Heart left ventricle (tissue), 16 donors: Measurements from ENCODE around the gene PRKN. TPM values are rescaled to one million over a fixed set of nuclear protein-coding genes. Genes with fewer than 3 reads are reported as not detected.

Experiments
- ATAC-seq, 4 donors: fragments of 200-7000 bp; cut with Tn5 transposase; one replicate each; pipeline ENCODE4 v1.9.1; 2020 to 2022; ENCODE audit warnings: moderate library complexity in 4 of 4, mild to moderate bottlenecking in 3 of 4, moderate number of reproducible peaks in 1 of 4
- DNase-seq, 5 donors: peaks; one replicate each; pipeline ENCODE4 v3.0.0-alpha.2; 2020
- H3K27ac ChIP-seq, 12 donors: fragments of 200-600 bp; sonication (generic) in 4 of 12; one replicate each; pipeline versions ENCODE4 v1.5.0 to v1.8.0; 2016 to 2022; ENCODE audit warnings: mild to moderate bottlenecking in 2 of 12
- H3K27me3 ChIP-seq, 9 donors: fragments of 200-600 bp; sonication (generic) in 2 of 9; one replicate each; pipeline versions ENCODE4 v1.5.1 to v1.8.0; 2016 to 2022; ENCODE audit warnings: mild to moderate bottlenecking in 3 of 9
- H3K36me3 ChIP-seq, 9 donors: fragments of 200-600 bp; sonication (generic) in 2 of 9; one replicate each; pipeline versions ENCODE4 v1.5.0 to v1.8.0; 2018 to 2022; ENCODE audit warnings: mild to moderate bottlenecking in 2 of 9
- H3K4me1 ChIP-seq, 12 donors: fragments of 200-600 bp; sonication (generic) in 4 of 12; one replicate each; pipeline versions ENCODE4 v1.5.0 to v1.8.0; 2016 to 2022; ENCODE audit warnings: mild to moderate bottlenecking in 3 of 12
- H3K4me3 ChIP-seq, 12 donors: fragments of 200-600 bp; sonication (generic) in 4 of 12; one replicate each; pipeline versions ENCODE4 v1.5.0 to v1.8.0; 2017 to 2022; ENCODE audit warnings: mild to moderate bottlenecking in 9 of 12, moderate library complexity in 4 of 12
- H3K9me3 ChIP-seq, 12 donors: fragments of 200-600 bp; sonication (generic) in 4 of 12; one replicate each; pipeline versions ENCODE4 v1.5.0 to v1.8.0; 2016 to 2022; ENCODE audit warnings: mild to moderate bottlenecking in 1 of 12
- POLR2A ChIP-seq, 2 donors: fragments of 450-650 bp; IDR thresholded peaks; one replicate each; pipeline ENCODE4 v1.6.1; 2017; ENCODE audit warnings: antibody characterized with exemption in 2 of 2, mild to moderate bottlenecking in 2 of 2, moderate library complexity in 2 of 2
- WGBS, 4 donors: extraction: QIAGEN DNeasy Blood & Tissue Kit in 2 of 4; methylation state at CpG; one replicate each; pipeline versions ENCODE4 v1.1.5 to v1.1.7; 2013 to 2018; 5-methylcytosine and 5-hydroxymethylcytosine counted together
- intact Hi-C, 10 donors: fragments of 100-400 bp; cut with DNase I; formaldehyde crosslinking; loops; one replicate each; pipeline versions ENCODE4 v1.11.1 to v1.14.2; 2022
- polyA plus RNA-seq, 2 donors: library from polyadenylated mRNA; stranded (reverse); fragments of 200-250 nt; gene quantifications; one replicate each; pipeline ENCODE4 v1.2.3, GENCODE V29; 2013
- total RNA-seq, 9 donors: library from RNA; depleted of rRNA in 2 of 9; stranded (reverse); fragments of >200 nt in 2 of 9; fragmentation: NEBNext Ultra II Directional in 3 of 9; extraction: Animal tissue kit (Norgen Biotek cat#: 25700) in 3 of 9; gene quantifications; one replicate each; pipeline versions ENCODE4 v1.1.0 to v1.2.4, GENCODE V29; 2016 to 2023
- TF ChIP-seq, protein P1 (sequence below), 12 donors: fragments of 200-600 bp; sonication (generic) in 4 of 12; IDR thresholded peaks; one replicate each; pipeline versions ENCODE4 v1.5.0 to v1.8.0; 2018 to 2022; ENCODE audit warnings: antibody characterized with exemption in 12 of 12, mild to moderate bottlenecking in 5 of 12
- donor health status: ischemic (EF 13 %, LVEDD 7.1; RV severe dilation, severe dysfunction).
- donor health status: healthy with polysubstance abuse.
- donor health status: DM: no; HTN: yes; CAD: no.
- donor health status: DM: no; HTN: no; CAD: no.
- donor health status: ischemic (EF 25% LVEDD 6.9; RV normal size, moderate dysfunction).
- donor health status: ischemic (EF 25% LVEDD 5.7; RV mildly dilated, moderate dysfunction).
- donor health status: healthy.
- donor health status: DM: yes; HTN: yes; CAD: no.
- donor health status: ischemic (EF 35%, LVEDD 5.7; RV mildly dilated, moderate dysfunction).
- donor health status: nonischemic (EF 11% LVEDD 7.7; RV severe dilation, severe dysfunction).
- donor health status: DM: yes; HTN: yes; CAD: no.
- donor health status: PGD.
- donor health status: ischemic (EF 29% LVEDD 5.4; RV normal size, mild dysfunction).
- donor health status: nonischemic (EF 23%, LVEDD 6.1; RV moderate dilation, normal function).

Gene PRKN
- total and polyA plus RNA-seq, 11 donors, result 3.4 to 32.5 (median 21.2) TPM

DNA sequence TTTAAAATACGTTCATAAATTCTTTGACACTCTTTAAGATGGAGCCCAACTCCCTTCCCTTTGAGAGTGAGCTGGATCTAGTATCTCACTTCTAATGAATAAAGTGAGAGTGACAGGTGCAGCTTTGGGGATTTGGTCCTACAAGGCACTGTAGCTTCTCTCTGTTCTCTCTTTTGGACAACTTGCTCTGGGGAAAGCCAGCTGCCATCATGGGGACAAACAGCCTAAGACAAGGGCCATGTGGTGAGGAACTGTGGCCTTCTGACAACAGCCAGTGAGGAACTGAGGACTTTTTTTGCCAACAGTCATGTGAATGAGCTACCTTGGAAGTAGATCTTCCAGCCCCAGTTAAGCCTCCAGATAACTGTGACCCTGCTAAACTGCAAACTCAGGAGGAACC, 1180.9 kb downstream of the PRKN start:
- no peak overlapping the region for H3K27ac ChIP-seq
- ATAC-seq, result no peak

GRCh38 chr6:161545741-161546140, 1181.8 kb downstream of the PRKN start:
- TF ChIP-seq POLR2A (IDR thresholded peaks at IDR 0.05), result no peak
- TF ChIP-seq, protein P1, sequence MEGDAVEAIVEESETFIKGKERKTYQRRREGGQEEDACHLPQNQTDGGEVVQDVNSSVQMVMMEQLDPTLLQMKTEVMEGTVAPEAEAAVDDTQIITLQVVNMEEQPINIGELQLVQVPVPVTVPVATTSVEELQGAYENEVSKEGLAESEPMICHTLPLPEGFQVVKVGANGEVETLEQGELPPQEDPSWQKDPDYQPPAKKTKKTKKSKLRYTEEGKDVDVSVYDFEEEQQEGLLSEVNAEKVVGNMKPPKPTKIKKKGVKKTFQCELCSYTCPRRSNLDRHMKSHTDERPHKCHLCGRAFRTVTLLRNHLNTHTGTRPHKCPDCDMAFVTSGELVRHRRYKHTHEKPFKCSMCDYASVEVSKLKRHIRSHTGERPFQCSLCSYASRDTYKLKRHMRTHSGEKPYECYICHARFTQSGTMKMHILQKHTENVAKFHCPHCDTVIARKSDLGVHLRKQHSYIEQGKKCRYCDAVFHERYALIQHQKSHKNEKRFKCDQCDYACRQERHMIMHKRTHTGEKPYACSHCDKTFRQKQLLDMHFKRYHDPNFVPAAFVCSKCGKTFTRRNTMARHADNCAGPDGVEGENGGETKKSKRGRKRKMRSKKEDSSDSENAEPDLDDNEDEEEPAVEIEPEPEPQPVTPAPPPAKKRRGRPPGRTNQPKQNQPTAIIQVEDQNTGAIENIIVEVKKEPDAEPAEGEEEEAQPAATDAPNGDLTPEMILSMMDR (IDR thresholded peaks at IDR 0.05), result no peak
- intact Hi-C loops, result loop anchor here in 1 of 10 donors (2.0 kb wide), 1 partner anchor 75 kb away; no protein-coding TSS in a partner anchor
- H3K36me3 ChIP-seq, result no peaks in the 10 kb centered on the region
- H3K4me3 ChIP-seq, result no peak overlapping the region
- DNase-seq, result no peak
- no peaks in the 10 kb centered on the region for H3K9me3 ChIP-seq
- ATAC-seq, result no peak
- no peak overlapping the region for H3K27ac ChIP-seq
- 34 to 60% (median 57%) methylated on average over 2 of the region's 2 CpGs for WGBS, 4 donors
- H3K4me1 ChIP-seq, result peaks cover 0 to 10% (median 0%) of the 10 kb centered on the region in 12 donors
- H3K27me3 ChIP-seq, result no peaks in the 10 kb centered on the region

More for the DNA sequence above, 1180.9 kb downstream of the PRKN start:
- TF ChIP-seq, protein P1 (IDR thresholded peaks at IDR 0.05), result no peak
- no peak for TF ChIP-seq POLR2A (IDR thresholded peaks at IDR 0.05)
- no peak overlapping the region for H3K4me3 ChIP-seq
- no peaks in the 10 kb centered on the region for H3K27me3 ChIP-seq
- DNase-seq, result no peak
- 90 to 97% (median 91%) methylated on average over 1 of the region's 1 CpG for WGBS, 4 donors
- no peaks in the 10 kb centered on the region for H3K9me3 ChIP-seq
- intact Hi-C loops, result no loop called here
- no peaks in the 10 kb centered on the region for H3K36me3 ChIP-seq
- H3K4me1 ChIP-seq, result peaks cover 0 to 10% (median 0%) of the 10 kb centered on the region in 12 donors

- intact Hi-C loops, result loop anchor here in 1 of 10 donors (2.0 kb wide), 1 partner anchor 74 kb away; no protein-coding TSS in a partner anchor
- Histone ChIP-seq H3K4me1 (peaks cover 0 to 10% (median 0%) of the 10 kb centered on the region in 12 donors), H3K4me3 (no peak overlapping the region), H3K36me3 (no peaks in the 10 kb centered on the region), H3K9me3 (no peaks in the 10 kb centered on the region), H3K27me3 (no peaks in the 10 kb centered on the region), H3K27ac (no peak overlapping the region)
- WGBS, 4 donors, result 88 to 92% (median 90%) methylated on average over 10 of the region's 10 CpGs
- DNase-seq (no peak), ATAC-seq (no peak)
- TF ChIP-seq, protein P1 (IDR thresholded peaks at IDR 0.05), result no peak
- TF ChIP-seq POLR2A (IDR thresholded peaks at IDR 0.05), result no peak
Observed at GRCh38 chr6:161544801-161545480, 1182.6 kb downstream of the PRKN start.

- 77 to 89% (median 83%) methylated on average over 4 of the region's 4 CpGs for WGBS, 4 donors
- intact Hi-C loops, result loop anchor here in 1 of 10 donors (2.0 kb wide), 1 partner anchor 73 kb away; no protein-coding TSS in a partner anchor
Observed at GRCh38 chr6:161543684-161544309, 1183.8 kb downstream of the PRKN start.

More at GRCh38 chr6:161543684-161544309, 1183.8 kb downstream of the PRKN start:
- peaks cover 0 to 10% (median 0%) of the 10 kb centered on the region in 12 donors for H3K4me1 ChIP-seq
- TF ChIP-seq, protein P1 (IDR thresholded peaks at IDR 0.05), result no peak
- no peak for TF ChIP-seq POLR2A (IDR thresholded peaks at IDR 0.05)
- ATAC-seq (no peak), DNase-seq (no peak)
- no peaks in the 10 kb centered on the region for H3K9me3 ChIP-seq
- no peak overlapping the region for H3K4me3 ChIP-seq
- H3K36me3 ChIP-seq, result no peaks in the 10 kb centered on the region
- no peaks in the 10 kb centered on the region for H3K27me3 ChIP-seq
- H3K27ac ChIP-seq, result no peak overlapping the region
